Lung (tissue), 12 donors: ENCODE results near the gene TPO. TPM values are rescaled to one million over a fixed set of nuclear protein-coding genes. Genes with fewer than 3 reads are reported as not detected.

Experiments used
- ATAC-seq: fragments of 200-7000 bp; cut with Tn5 transposase; one replicate; pipeline ENCODE4 v1.9.1; 2020; ENCODE audit warnings: moderate number of reproducible peaks; ENCODE audit not compliant: insufficient read depth, low FRiP score
- DNase-seq, 3 donors: peaks; one replicate each; pipeline ENCODE4 v3.0.0-alpha.2; 2013 to 2017
- H3K27ac ChIP-seq, 2 donors: one replicate each; pipeline ENCODE4 v1.5.1; 2013; ENCODE audit warnings: mild to moderate bottlenecking in 2 of 2, moderate library complexity in 2 of 2, control low read depth in 1 of 2, inconsistent platforms in 1 of 2, low read depth in 1 of 2, low read length in 1 of 2
- H3K27me3 ChIP-seq, 3 donors: one replicate each; pipeline ENCODE4 v1.5.1; 2013; ENCODE audit warnings: low read length in 2 of 3; ENCODE audit not compliant: control insufficient read depth in 3 of 3, insufficient read depth in 3 of 3
- H3K36me3 ChIP-seq, 4 donors: one replicate each; pipeline ENCODE4 v1.5.1; 2013; ENCODE audit warnings: low read length in 4 of 4, mild to moderate bottlenecking in 1 of 4, moderate library complexity in 1 of 4; ENCODE audit not compliant: control insufficient read depth in 4 of 4, insufficient read depth in 4 of 4
- H3K4me1 ChIP-seq, 5 donors: one replicate each; pipeline ENCODE4 v1.5.1; 2013; ENCODE audit warnings: low read length in 5 of 5, mild to moderate bottlenecking in 2 of 5, moderate library complexity in 1 of 5; ENCODE audit not compliant: control insufficient read depth in 5 of 5, insufficient read depth in 5 of 5
- H3K4me3 ChIP-seq: one replicate; pipeline ENCODE4 v1.5.1; 2013; ENCODE audit warnings: mild to moderate bottlenecking, control low read depth, moderate library complexity
- H3K9ac ChIP-seq, 2 donors: one replicate each; pipeline ENCODE4 v1.5.1; 2013; ENCODE audit warnings: low read length in 2 of 2, control low read depth in 1 of 2; ENCODE audit not compliant: insufficient read depth in 1 of 2
- H3K9me3 ChIP-seq, 4 donors: one replicate each; pipeline ENCODE4 v1.5.1; 2013; ENCODE audit warnings: low read length in 3 of 4, mild to moderate bottlenecking in 1 of 4, moderate library complexity in 1 of 4; ENCODE audit not compliant: control insufficient read depth in 4 of 4, insufficient read depth in 3 of 4
- WGBS, 2 donors: extraction: QIAGEN DNeasy Blood & Tissue Kit; methylation state at CpG; one replicate each; pipeline ENCODE4 v1.1.7; 2013; 5-methylcytosine and 5-hydroxymethylcytosine counted together
- polyA plus RNA-seq, 2 donors: library from polyadenylated mRNA; stranded (reverse); fragments of 200-250 nt; gene quantifications; one replicate each; pipeline ENCODE4 v1.2.1, GENCODE V29; 2013
- total RNA-seq, 2 donors: library from RNA; depleted of rRNA in 1 of 2; stranded (reverse); fragments of >200 nt in 1 of 2; gene quantifications; one replicate each; pipeline ENCODE4 v1.2.1, GENCODE V29; 2014 to 2021
- TF ChIP-seq, protein P1 (sequence below): IDR thresholded peaks from 2 replicates; pipeline ENCODE4 v1.5.1; 2012; ENCODE audit warnings: mild to moderate bottlenecking; ENCODE audit errors: control extremely low read depth, extremely low read depth
- donor health status: control.
- donor health status: control.
- donor health status: Bipolar disorder and iron deficiency.
- donor health status: healthy.
- donor health status: DM: yes; HTN: yes; CAD: no.

TPO gene
- total and polyA plus RNA-seq, 4 donors, result 0.17 to 0.31 TPM; not detected in 2

- Histone ChIP-seq H3K27me3 (no peaks in the 10 kb centered on the region), H3K27ac (no peak overlapping the region), H3K9ac (no peak overlapping the region), H3K4me1 (peaks cover 0 to 8% (median 4%) of the 10 kb centered on the region in 5 donors), H3K9me3 (no peaks in the 10 kb centered on the region), H3K36me3 (no peaks in the 10 kb centered on the region), H3K4me3 (no peak overlapping the region)
- DNase-seq (peak; percentile 34 to 62 (median 53)), ATAC-seq (no peak)
- TF ChIP-seq, protein P1, sequence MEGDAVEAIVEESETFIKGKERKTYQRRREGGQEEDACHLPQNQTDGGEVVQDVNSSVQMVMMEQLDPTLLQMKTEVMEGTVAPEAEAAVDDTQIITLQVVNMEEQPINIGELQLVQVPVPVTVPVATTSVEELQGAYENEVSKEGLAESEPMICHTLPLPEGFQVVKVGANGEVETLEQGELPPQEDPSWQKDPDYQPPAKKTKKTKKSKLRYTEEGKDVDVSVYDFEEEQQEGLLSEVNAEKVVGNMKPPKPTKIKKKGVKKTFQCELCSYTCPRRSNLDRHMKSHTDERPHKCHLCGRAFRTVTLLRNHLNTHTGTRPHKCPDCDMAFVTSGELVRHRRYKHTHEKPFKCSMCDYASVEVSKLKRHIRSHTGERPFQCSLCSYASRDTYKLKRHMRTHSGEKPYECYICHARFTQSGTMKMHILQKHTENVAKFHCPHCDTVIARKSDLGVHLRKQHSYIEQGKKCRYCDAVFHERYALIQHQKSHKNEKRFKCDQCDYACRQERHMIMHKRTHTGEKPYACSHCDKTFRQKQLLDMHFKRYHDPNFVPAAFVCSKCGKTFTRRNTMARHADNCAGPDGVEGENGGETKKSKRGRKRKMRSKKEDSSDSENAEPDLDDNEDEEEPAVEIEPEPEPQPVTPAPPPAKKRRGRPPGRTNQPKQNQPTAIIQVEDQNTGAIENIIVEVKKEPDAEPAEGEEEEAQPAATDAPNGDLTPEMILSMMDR, result peak; percentile 41
- WGBS, 2 donors, result 25 to 27% methylated on average over 32 of the region's 32 CpGs
Measured at GRCh38 chr2:1550658-1551316, 137.5 kb downstream of the TPO start.

DNA sequence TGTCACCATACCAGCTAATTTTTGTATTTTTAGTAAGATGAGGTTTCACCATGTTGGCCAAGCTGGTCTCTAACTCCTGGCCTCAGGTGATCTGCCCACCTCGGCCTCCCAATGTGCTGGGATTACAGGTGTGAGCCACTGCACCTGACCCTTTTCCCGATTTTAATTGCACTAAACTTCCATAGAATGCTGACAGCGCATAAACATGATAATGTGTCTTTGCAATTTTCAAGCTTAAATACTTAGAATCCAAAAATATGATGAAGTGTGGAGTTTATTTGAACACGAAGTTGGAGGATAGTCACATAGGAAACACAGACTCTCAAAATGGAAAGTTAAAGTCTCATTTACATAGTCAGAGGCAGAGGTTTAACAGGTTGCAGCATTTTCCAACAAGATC lies 138.6 kb downstream of the TPO start:
- no peaks in the 10 kb centered on the region for H3K27me3 ChIP-seq
- TF ChIP-seq, protein P1, result no peak
- H3K27ac ChIP-seq, result no peak overlapping the region
- H3K4me3 ChIP-seq, result no peak overlapping the region
- ATAC-seq (no peak), DNase-seq (no peak)
- no peaks in the 10 kb centered on the region for H3K36me3 ChIP-seq
- peaks cover 0 to 8% (median 4%) of the 10 kb centered on the region in 5 donors for H3K4me1 ChIP-seq
- no peak overlapping the region for H3K9ac ChIP-seq
- WGBS, 2 donors, result 90 to 93% methylated on average over 4 of the region's 4 CpGs
- no peaks in the 10 kb centered on the region for H3K9me3 ChIP-seq

- DNase-seq (no peak), ATAC-seq (no peak)
- no peak overlapping the region for H3K4me3 ChIP-seq
- no peaks in the 10 kb centered on the region for H3K36me3 ChIP-seq
- H3K9ac ChIP-seq, result no peak overlapping the region
- no peaks in the 10 kb centered on the region for H3K9me3 ChIP-seq
- 79 to 87% methylated on average over 7 of the region's 7 CpGs for WGBS, 2 donors
- H3K27me3 ChIP-seq, result no peaks in the 10 kb centered on the region
- TF ChIP-seq, protein P1, result no peak
- H3K4me1 ChIP-seq, result peaks cover 0 to 8% (median 4%) of the 10 kb centered on the region in 5 donors
- H3K27ac ChIP-seq, result no peak overlapping the region
Measured at GRCh38 chr2:1552611-1553010, 139.3 kb downstream of the TPO start.
